Posterior cingulate gyrus (tissue), 11 donors: ENCODE measurements around the gene RHOJ.
"Not testable (repeated sequence)": the region's sequence is repeated elsewhere in the genome, so short reads cannot be mapped to it uniquely, and the experiment has no call there.

Experiments
- DNase-seq, 10 donors: peaks; one replicate each; pipeline versions ENCODE4 v3.0.0 to v3.0.0-alpha.2; 2020 to 2021; ENCODE audit warnings: mixed read lengths in 3 of 10
- intact Hi-C: fragments of 100-400 bp; cut with DNase I; formaldehyde crosslinking; loops from one replicate; pipeline ENCODE4 v1.15.1; 2023

The RHOJ gene

DNA sequence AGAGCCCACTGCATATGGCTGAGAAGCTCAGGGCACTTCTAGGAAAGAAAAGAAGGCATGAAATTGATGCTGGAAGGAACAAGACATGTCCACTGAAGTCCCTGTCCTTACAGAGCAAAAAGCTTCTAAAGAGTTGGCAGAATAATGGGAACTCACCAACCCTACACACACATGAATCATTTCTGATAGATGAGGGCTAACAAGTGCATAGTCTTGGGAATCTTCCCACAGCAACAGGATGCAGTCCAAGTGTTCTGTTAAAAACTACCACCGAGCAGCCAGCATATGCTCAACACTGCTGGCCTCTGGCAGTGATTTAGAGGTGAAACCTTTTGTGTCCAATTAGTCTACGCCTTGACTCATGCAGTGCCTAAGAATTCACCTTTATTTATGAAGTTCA lies 44.8 kb downstream of the RHOJ start:
- no peak for DNase-seq
- intact Hi-C loops = no loop called here

DNA sequence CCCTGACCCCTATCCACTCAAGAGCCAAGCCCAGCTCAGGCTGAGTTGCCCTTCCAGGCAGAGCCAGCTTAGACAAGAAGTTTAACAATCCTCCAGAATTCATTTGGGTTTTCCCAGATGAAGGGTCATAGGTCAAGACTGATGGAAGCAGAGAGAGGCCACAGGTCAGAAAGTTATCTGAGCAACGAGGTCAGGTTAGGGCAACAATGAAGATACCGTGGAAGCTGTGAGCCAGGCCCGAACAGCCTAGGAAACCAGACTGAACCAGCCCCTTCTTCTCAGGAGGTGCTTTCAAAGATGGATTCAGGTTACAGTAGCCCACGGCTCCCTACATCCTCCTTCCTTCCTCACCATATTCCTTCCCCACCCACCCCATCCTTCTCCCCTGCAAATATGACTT lies 53.1 kb downstream of the RHOJ start:
- DNase-seq = no peak
- intact Hi-C loops = no loop called here

DNA sequence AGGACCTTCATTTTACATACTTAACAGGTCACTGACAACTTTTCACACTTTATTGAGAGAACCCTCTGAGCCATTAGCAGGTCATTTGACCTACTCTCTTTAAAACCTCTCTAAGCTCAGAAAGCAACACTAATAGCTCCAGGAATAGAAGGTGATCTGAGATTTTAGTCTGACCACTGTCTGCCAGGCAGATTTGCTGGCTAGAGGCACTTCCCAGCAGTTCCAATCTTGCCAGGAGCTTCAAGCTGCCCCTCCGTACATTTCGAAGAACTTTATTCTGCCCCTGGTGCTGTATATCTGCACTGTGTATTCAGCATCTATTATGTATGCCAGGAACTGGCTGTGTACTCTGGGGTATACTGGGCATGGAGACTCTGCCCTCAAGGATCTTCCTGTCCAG lies 58.2 kb downstream of the RHOJ start:
- intact Hi-C loops = no loop called here
- DNase-seq = no peak

DNA sequence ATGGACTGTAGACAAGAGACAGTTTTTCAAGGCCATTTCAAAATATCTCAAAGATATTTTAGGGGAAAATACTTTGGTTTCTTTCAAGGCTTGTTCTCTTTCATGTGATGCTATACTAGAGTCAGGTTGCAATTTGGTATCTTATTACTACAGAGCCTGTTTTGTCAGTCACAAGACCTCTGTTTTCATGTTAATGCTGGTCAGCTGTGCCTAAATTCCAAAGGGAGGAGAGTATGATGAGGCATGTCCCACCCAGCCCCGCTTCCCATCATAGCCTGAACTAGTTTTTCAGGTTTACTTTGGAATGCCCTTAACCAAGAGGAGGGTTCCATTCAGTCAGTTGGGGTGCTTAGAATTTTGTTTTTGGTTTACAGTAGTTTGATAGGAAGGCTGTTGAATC lies 61.9 kb downstream of the RHOJ start:
- intact Hi-C loops = no loop called here

DNA sequence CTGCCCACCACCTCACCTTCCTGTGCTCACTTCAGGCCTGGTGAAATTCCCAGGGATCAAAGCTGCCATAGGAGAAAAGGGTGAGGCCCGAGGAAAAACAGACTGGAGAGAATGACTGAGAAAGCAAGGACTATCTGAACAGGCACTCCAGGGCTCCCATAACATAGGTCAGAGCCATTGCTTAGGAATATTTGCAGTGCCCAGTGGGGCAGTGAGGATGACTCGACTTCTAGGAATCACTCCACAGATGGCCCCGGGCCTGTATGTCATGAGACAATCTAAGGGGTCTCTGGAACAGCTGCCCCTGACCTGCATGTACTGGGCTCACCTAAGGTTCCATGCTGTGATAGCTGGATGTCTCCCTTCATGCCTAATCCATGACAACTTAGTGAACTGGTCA lies 62.9 kb downstream of the RHOJ start:
- intact Hi-C loops = no loop called here
- no peak for DNase-seq

More for the DNA sequence above, 61.9 kb downstream of the RHOJ start:
- DNase-seq = no peak

DNA sequence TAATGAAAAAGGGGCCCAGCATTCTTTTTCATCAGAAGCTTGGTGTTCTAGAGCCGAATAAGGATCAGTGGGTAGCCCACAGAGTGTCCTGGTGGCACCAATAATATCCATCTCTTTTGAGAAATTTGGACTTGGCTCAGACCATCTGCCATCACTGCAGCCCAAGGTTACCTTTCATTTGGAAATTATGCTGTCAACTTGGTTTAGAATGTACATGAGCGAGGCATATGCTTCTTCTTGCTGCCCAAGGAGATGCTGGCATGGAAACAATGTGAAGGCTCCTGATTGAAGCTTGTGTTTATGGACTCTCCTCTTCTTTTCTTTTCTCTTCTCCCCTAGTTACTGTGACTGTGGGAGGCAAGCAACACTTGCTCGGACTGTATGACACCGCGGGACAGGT lies 64.5 kb downstream of the RHOJ start:
- intact Hi-C loops = no loop called here

DNA sequence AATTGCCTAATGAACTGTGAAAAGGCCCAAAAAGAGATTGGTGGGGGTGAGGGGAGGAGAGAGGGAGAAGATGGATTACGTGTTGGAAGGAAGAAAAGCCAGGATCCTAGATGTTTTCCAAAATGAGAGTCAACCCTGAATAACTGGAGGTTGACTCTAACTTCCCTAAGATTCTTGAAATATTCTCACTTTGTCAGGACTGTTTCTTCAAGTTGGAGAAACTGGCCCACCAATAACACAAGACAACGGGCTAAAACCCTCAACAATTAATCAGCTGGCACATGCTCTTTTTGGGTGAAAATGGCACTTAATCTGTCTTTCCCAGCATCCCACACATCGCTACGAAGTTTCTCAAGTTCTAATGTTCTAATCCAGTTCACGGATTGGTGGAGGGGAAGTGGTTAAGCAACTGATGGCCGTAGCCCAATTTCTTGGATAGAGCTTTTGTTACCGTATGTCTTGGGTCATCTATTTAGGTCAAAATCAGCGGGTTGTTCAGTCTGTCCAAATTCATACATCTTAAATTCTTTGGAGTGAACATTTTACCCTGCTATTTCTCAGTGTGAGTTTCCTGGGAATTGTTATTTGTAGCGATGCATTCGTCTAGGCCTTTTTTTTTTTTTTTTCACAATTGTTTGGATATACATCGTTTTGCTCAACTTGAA lies 65.5 kb downstream of the RHOJ start:
- intact Hi-C loops = no loop called here
- no peak for DNase-seq

More for the DNA sequence above, 64.5 kb downstream of the RHOJ start:
- DNase-seq = no peak

DNA sequence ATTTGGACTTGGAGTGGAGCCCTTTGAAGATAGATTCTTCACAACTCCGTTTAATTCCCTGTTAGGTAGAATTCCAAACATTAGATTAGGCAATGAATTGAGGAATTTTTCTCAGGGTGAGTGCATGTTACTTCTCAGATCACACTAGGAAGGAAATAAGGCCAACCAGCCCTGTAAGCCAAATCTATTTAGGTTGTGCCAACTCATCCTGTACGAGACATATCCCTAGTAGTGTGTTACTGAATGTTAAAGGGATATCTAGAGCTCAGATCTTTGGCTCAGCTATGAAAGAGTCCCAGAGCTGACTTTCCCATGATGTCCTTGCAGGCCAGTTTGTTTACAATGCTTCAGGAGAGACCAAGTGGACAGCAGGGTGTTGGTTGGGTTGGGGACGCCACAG lies 68.9 kb downstream of the RHOJ start:
- no peak for DNase-seq
- intact Hi-C loops = no loop called here

DNA sequence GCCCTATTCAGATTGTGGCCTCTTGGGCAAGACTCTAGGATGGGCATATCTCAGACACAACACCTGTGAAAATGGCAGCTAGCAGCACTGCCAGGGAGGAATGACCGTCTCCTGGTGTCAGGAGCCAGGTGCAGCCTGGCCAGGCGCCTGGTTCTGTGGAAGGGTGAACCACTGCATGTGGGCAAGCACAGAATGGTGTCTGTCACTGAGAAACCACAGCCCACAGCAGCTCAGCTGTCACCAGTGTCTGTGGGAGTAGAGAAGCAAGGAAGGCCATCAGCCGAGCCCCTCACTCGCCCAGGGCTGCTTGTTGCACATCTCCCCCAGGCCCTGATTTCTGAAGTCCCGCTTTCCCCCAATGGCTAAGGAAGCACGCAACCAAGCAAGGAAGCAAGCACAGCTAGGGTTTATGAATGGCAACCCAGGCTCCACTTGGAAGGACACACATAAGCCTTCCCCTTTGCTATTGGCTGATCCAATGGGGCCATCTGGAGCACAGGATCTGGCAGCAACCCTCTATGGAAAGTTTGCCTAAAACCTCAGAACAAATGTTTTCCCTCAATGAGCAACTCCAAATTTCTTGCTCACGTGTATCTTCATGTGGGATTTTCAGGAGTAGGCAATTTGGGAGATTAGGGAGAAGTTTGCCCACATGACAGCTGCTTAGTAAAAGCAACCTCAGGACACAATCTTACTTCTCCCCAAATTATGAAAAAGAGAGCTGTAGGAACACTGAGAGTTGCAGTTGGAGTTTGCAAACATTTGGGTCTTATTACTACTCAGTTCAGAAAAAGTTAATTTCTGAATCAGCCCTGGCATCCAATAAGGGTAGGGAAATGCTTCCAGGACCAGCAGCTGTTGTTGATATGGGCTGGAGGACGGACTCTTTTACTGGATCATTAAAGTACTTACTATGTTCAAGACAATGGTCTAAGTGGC lies 69.7 kb downstream of the RHOJ start:
- no peak for DNase-seq
- intact Hi-C loops = no loop called here

DNA sequence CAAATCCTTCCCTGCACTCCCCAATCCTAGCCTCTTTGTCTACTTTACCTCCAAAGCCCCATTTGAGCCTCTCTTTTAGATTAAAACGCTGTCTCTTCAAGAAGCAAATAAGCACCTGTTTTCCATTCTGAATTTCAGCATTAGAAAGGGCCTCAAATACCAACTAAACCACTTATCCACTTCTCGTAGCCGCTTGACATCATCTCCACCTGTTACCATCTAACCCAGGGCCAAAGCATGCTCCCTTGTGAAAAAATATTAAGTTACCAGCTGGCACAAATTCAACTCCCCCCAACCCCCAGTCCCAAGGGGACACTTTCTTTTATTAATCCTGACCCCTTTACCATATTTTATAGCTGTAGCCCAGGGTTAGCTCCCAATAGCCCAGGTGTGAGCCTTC lies 71.4 kb downstream of the RHOJ start:
- intact Hi-C loops = loop anchor here (1.0 to 2.0 kb wide), 3 partner anchors 101 to 1113 kb away; no protein-coding TSS in a partner anchor
- DNase-seq = no peak

DNA sequence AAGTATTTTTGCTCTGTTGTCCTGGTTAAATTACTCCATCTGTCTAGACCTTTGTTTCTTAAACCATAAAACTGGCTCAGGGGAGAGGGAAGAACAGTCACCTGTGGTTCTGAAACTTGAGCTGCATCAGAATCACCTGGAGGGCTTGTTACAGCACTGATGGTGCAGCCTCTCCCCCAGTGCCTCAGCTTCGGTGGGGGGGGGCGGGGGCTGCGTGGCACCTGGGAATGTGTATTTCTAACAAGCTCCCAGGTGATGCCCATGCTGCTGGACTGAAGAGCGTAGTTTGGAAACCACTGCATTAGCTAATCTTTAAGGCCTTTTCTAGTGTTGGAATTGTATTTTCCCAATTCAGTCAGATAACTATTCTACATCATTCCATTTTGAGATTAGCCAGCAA lies 71.8 kb downstream of the RHOJ start:
- intact Hi-C loops = loop anchor here (1.0 to 2.0 kb wide), 3 partner anchors 102 to 1113 kb away; no protein-coding TSS in a partner anchor
- DNase-seq = no peak

DNA sequence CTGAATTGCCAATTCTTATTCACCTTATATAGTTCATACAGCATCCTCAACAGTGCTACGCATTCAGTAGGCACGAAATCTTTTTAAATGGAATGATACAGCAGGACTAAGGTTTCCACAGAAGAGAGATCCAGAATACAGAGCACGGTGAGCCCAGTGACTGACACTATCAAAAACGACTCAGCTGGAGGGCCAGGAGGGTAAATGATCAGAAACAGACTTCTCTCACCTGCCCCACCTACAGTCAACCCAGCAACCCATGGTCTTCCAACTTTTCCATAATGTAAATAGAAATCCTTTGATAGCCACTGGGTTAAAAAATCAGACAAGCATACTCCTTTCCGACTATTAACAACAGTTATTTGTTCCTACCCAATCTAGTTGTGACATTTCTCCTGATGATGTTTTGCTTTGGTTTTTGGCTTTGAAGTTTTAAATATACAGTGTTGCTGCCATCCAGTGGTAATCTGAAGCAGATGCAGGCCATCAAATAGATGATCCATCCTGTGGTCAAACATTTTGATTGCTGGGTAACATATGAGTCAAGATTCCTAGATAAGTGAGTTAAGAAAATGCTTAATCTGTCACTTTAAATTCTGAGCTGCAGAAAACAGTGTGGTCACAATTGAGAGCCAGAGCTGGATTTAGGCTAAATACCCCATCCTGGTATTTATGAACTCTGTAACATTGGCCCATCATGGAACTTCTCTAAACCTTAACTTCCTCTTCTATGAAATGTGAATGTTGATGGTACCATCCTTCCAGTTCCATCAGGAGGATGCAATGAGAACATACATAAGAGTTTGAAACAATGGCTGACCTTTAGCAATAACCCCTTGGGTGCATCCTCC lies 72.5 kb downstream of the RHOJ start:
- DNase-seq = no peak
- intact Hi-C loops = loop anchor here (1.0 to 2.0 kb wide), 3 partner anchors 102 to 1114 kb away; no protein-coding TSS in a partner anchor

DNA sequence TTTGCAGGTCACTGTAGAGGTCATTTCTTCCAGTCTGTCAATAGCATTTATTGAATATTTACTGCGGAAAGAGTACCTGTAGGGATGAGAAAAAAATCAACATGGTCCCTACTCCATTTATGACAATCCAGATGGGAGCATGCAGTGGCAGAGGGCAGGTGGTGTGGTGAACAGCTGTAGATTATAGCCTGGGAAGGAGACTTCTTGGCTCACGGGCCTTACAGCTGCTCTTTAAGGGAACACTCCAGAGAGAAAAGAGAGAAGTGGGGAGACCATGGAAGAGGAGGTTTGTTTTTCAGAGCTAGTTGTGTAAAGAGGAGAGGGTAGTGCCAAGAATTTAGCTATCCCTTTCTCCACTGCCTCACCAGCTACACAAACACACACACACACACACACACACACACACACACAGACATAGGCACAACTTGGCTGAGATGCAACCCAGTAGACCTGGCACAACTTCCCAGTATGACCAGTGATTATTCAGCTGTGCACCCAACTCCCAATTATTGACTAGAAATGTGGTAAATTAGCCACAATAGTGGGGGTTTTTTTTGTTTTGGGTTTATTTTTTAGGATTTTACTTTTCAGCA lies 73.4 kb downstream of the RHOJ start:
- no peak for DNase-seq
- intact Hi-C loops = loop anchor here (2.0 kb wide), 1 partner anchor 1115 kb away; no protein-coding TSS in a partner anchor

DNA sequence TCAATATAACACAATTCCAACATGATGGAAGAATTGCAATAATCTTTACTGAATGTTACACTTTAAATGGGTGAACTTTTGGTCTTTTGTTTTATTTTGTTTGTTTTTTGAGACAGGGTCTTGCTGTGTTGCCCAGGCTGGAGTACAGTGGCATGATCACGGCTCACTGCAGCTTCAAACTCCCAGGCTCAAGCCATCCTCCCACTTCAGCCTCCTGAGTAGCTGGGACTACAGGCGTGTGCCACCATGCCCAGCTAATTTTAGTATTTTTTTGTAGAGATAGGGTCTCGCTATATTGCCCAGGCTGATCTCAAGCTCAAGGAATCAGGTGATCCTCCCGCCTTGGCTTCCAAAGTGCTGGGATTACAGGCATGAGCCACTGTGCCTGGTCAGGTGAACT lies 75.7 kb downstream of the RHOJ start:
- intact Hi-C loops, DNase-seq: not testable (repeated sequence)

DNA sequence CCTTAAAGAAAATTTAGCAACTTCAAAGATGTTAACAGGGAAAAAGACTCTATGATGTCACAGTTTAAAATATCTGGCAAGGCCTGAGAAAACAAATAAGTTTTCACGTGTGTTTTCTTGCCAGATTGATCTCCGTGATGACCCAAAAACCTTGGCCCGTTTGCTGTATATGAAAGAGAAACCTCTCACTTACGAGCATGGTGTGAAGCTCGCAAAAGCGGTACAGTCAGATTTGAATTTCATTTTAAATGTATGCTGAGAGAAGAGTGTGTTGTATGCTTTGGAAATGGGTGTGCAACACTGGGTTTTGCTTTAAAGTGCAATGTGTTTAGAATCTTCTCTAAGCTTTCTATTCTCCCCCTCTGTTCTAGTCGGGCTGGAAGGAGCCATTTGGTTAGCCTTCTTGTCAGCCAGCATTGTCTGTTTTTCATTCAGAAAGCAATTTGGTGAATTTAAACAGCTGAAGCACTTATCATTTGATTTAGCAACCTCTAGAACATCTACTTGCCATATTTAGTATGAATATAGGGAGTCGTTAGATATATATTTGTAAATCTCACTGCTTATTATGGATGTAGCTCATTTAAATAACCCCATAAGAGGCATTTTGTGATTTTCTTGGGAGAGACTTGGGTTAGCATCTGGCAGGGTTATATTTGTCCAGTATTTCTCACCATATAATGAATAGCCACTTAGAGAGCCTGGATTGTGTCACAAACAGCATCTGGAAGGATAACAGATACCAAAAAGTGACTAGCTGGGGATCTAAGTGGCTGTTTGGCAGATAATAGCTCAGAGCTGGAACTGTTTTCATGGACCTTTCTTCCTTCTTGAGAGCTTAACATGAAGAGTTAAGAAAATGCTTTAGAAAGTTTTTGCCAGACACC lies 79.0 kb downstream of the RHOJ start:
- intact Hi-C loops = no loop called here
- DNase-seq = no peak

DNA sequence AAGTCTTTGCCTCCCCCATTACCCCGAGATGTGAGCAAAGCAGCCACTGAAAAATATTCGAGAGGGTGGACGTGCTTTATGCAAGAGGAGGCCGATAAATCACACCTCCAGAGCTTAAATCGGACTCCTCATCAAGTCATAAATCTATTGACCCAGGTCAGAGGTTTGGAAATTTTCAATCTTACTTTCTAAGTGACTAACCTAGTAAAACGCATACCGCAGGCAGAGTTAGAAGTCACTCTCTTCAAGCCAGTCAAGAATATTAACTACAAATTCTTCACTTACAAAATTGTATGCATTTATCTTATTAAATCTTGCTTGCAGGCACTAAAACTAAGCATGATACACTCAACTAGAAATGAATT lies 79.6 kb downstream of the RHOJ start:
- DNase-seq = no peak
- intact Hi-C loops = no loop called here

DNA sequence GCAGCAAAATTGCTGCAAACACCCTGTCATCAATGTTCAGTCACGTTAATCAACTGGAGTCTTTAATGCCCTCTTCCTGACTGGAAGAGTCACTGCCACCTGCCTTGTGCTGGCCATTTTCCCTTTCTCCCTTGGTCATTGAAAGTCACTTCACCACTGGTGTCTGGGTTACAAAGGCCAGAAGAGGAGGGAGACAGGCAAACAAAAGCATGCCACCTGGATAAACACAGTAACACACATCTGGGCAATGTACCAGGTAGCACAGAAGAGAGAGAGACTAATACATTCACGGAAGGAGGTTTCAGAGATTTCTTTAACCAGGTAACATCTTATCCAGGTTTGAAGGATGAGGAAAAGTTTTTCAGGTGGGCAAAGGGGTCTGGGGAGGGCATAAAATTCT lies 81.8 kb downstream of the RHOJ start:
- DNase-seq = no peak
- intact Hi-C loops = no loop called here

DNA sequence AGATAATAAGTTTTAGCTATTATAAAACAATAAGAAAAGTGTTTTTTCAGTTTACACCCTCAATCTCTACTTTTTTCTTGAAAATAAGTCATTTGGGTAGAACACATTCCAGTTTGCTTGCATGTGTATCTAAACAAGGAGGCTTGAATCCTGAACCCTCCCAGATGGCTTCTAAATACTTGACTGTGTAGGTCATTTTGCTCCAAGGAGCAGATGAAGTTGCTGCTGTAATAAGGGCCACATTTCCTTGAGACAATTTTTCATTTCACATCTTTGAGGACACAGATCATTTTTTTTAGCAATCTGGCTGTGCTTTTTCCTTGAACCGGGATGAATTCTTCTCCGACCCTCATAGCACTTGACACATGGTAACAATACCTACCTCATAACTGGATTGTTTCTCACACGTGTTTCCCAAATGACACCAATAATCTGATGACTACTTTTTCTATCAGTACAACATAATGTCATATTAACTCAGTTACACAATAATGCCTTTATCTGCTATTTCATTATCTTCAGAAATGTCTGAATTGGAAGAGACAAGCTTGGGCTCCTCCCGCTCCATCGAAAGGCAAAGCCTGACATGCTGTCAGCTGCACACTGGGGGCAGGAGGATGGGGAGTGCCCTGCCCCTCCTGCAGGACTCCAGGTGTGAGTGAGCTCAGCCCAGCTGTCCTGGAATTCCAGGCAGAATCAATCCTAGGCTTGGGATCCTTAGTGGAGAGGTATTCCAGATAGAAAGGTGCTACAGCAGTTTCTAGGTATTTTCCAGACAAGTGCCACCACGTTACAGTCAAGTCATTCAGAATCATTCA lies 83.6 kb downstream of the RHOJ start:
- intact Hi-C loops = no loop called here
- no peak for DNase-seq

DNA sequence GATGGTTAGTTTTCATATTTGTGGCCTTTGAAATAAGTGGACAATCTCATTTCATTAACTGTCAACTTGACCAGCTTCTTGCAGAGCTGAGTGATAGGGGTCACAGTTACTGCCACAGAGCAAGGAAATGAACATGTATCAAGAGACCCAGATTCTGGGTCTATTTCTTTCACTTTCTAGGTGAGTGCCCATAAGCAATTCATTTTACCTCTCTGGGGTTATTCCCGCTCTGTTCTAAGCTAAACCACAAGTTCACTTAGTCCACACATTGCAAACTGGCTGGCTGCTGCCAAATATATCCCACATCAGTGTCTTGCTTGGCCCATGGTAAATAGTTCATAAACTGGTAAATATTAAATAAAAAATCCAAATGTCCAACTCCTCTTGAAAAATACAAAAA lies 84.6 kb downstream of the RHOJ start:
- DNase-seq = no peak
- intact Hi-C loops = no loop called here
